Measurements from ENCODE around the gene ZNF782.
"Not testable (repeated sequence)": the region's sequence is repeated elsewhere in the genome, so short reads cannot be mapped to it uniquely, and the experiment has no call there.

ZNF782 gene

GRCh38 chr9:96854651-96855273 lies 448 bp upstream of the ZNF782 start:
- DNase-seq: no peak

- no peak for DNase-seq
These were observed 1.6 kb downstream of the ZNF782 start for GRCh38 chr9:96852676-96853075.

DNA sequence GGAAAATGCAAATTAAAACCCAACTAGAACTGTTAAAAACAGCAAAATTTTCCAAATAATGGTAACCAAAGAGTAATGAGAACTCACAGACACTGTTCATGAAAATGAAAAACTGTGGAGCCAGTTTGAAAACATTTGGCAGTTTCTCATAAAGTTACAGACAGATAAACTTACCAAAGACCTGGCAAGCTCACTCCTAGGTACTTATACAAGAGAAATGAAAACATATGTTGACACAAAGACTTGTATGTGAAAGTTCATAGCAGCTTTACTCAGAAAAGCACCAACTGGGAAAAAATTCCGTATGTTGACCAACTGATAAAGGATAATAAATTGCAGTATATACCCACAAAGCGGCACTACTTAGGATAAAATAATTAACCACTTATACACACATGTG lies 10.3 kb downstream of the ZNF782 start:
- DNase-seq: no peak

GRCh38 chr9:96818533-96818932 lies 35.8 kb downstream of the ZNF782 start:
- no peak for DNase-seq

DNA sequence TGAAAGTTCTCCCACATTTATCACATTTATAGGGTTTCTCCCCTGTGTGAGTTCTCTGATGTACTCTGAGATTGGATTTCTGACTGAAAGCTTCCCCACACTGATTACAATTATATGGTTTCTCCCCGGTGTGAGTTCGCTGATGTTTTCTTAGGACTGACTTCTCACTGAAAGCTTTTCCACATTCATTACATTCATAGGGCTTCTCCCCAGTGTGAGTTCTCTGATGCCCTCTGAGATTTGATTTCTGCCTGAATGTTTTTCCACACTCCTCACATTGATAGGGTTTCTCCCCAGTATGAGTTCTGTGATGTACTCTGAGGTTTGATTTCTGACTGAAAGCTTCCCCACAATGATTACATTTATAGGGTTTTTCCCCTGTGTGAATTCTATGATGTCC lies 36.3 kb downstream of the ZNF782 start:
- DNase-seq: no peak

GRCh38 chr9:96813607-96814006 lies 40.7 kb downstream of the ZNF782 start:
- DNase-seq: no peak

DNA sequence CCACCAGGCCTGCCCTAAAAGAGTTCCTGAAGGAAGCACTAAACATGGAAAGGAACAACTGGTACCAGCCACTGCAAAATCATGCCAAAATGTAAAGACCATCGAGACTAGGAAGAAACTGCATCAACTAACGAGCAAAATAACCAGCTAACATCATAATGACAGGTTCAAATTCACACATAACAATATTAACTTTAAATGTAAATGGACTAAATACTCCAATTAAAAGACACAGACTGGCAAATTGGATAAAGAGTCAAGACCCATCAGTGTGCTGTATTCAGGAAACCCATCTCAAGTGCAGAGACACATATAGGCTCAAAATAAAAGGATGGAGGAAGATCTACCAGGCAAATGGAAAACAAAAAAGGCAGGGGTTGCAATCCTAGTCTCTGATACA lies 55.4 kb downstream of the ZNF782 start:
- not testable (repeated sequence) for DNase-seq

GRCh38 chr9:96784021-96784420 lies 70.3 kb downstream of the ZNF782 start:
- no peak for DNase-seq

DNA sequence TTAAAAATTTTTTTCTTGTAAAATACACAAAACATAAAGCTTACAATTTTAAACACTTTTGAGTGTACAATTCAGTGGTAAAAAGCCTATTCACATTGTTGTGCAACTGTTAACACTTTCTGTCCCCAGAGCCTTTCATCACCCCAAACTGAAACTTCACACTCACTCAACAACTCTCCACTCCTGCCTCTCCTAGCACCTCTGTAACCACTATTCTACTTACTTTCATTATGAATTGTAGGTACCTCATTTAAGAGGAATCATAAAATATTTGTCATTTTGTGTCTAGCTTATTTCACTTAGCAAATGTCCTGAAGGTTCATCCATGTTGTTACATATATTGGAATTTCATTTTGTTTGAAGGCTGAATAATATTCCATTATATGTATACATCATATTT lies 72.1 kb downstream of the ZNF782 start:
- DNase-seq: no peak

DNA sequence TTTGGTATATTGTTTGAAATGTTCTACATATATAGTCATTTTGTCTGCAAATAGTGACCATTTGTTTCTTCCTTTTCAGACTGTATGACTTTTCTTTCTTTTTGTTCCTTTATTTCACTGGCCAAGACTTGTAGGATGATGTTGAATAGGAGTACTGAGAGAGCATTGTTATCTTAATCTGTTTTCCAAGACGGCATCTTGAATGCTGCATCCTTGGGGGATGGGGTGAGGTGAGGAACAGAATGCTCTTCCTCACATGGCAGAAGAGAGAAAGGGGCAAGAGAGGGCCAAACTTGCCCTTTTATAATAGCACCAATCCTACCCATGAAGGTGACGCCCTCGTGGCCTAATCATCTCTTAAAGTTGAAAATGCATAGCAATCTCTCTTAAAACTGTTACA lies 72.8 kb downstream of the ZNF782 start:
- DNase-seq: no peak

DNA sequence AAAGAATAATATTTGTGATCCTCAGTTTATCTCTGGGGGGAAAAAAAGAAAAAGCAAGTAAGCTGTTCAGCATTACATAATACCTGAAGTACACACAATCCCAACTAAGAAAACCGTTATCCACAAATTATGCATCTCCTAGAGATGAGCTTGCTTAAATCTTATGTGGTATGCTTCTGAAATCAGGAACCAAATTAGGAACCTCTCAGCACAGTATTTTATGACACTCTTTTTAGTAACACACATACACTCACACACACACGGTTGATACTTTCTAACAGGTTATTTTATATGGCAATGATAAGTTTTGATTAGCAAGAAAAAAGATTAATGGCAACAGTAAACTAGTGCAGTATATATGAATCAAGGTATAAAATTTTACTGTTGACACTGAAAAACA lies 75.2 kb downstream of the ZNF782 start:
- DNase-seq: no peak

- peak in 3 of 58 donors; percentile 53 to 74 (median 54) for DNase-seq
These were observed 76.9 kb downstream of the ZNF782 start for GRCh38 chr9:96777426-96777864.

DNA sequence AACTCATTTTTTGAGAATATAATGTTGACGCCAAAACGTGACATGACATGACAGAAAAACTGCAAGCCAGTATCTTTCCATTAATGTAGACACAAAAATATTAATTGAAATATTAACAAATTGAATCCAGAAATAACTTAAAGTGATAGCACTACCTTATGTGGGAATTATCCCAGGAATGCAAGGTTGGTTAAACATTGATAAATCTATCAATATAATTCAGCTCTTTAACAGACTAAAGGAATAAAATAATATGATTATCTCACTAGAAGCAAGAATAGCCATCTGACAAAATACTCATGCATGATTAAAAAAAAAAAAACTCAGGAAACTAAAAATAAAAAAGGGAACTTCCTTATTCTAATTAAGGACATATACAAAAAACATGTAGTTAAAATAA lies 83.2 kb downstream of the ZNF782 start:
- no peak for DNase-seq

- no peak for DNase-seq
These were observed 84.3 kb downstream of the ZNF782 start for GRCh38 chr9:96769989-96770388.
